OCI-LY7 (cell line): Measurements from ENCODE around the gene AIMP2. TPM values are rescaled to one million over a fixed set of nuclear protein-coding genes. Genes with fewer than 3 reads are reported as not detected.
"Not testable (repeated sequence)": the region's sequence is repeated elsewhere in the genome, so short reads cannot be mapped to it uniquely, and the experiment has no call there.

ENCODE experiments used
- BruUV-seq: library from RNA; stranded (reverse); fragments of 400-500 nt; replicated peaks from 2 replicates; lab custom pipeline; 2021; lab: Mats Ljungman, UMichigan
- CTCF ChIA-PET: fragments of 300-600 bp; sonication (Branson Sonifier 250); formaldehyde crosslinking; loops from one replicate; lab custom pipeline; 2022; ENCODE audit warnings: antibody characterized with exemption; ENCODE audit not compliant: unreplicated experiment; lab: Charles Lee
- POLR2A ChIA-PET: fragments of 300-600 bp; sonication (Branson Sonifier 250); formaldehyde crosslinking; loops from one replicate; lab custom pipeline; 2022; ENCODE audit warnings: antibody characterized with exemption; lab: Charles Lee
- DNase-seq: peaks from one replicate; pipeline ENCODE4 v3.0.0-alpha.2; 2015; ENCODE audit warnings: low spot score
- H2AFZ ChIP-seq: fragments of 200-600 bp; sonication (generic), shearing (Covaris generic); 2 replicates; pipeline ENCODE4 v1.6.1; 2014; ENCODE audit warnings: mild to moderate bottlenecking, antibody characterized with exemption, low read length, moderate library complexity
- H3K27ac ChIP-seq: fragments of 200-600 bp; sonication (generic); 2 replicates; pipeline ENCODE4 v1.5.1; 2014; ENCODE audit warnings: mixed run types, low read depth, mild to moderate bottlenecking, moderate library complexity, low read length, inconsistent platforms; ENCODE audit not compliant: poor library complexity, severe bottlenecking
- H3K36me3 ChIP-seq: fragments of 200-600 bp; sonication (generic); 2 replicates; pipeline ENCODE4 v1.6.1; 2014; ENCODE audit warnings: mild to moderate bottlenecking, antibody characterized with exemption, low read length, moderate library complexity, mixed read lengths; ENCODE audit not compliant: insufficient read depth
- H3K4me1 ChIP-seq: fragments of 200-600 bp; sonication (generic); 2 replicates; pipeline ENCODE4 v1.5.1; 2014; ENCODE audit warnings: mild to moderate bottlenecking, low read length; ENCODE audit not compliant: insufficient read depth, poor library complexity, severe bottlenecking
- H3K4me2 ChIP-seq: fragments of 200-600 bp; sonication (generic); 2 replicates; pipeline ENCODE4 v1.6.1; 2014; ENCODE audit warnings: mild to moderate bottlenecking, low read length
- H3K4me3 ChIP-seq: fragments of 200-600 bp; sonication (generic); 2 replicates; pipeline ENCODE4 v1.5.1; 2014; ENCODE audit warnings: mild to moderate bottlenecking, low read depth, low read length; ENCODE audit not compliant: poor library complexity, severe bottlenecking
- H3K79me2 ChIP-seq: fragments of 200-600 bp; sonication (generic); 2 replicates; pipeline ENCODE4 v1.6.1; 2016; ENCODE audit warnings: low read depth, mild to moderate bottlenecking, low read length, moderate library complexity, mixed read lengths; ENCODE audit not compliant: insufficient read depth
- H3K9me2 ChIP-seq: fragments of 200-600 bp; sonication (generic); 2 replicates; pipeline ENCODE4 v1.6.1; 2016; ENCODE audit warnings: mild to moderate bottlenecking, low read length, mixed read lengths; ENCODE audit not compliant: insufficient read depth
- H3K9me3 ChIP-seq: fragments of 200-600 bp; sonication (generic); 2 replicates; pipeline ENCODE4 v1.6.1; 2014; ENCODE audit warnings: mild to moderate bottlenecking, mixed run types, low read length, mixed read lengths
- H4K20me1 ChIP-seq: fragments of 200-600 bp; sonication (generic); 2 replicates; pipeline ENCODE4 v1.6.1; 2014; ENCODE audit warnings: mild to moderate bottlenecking, antibody characterized with exemption, low read length, moderate library complexity, mixed read lengths; ENCODE audit not compliant: insufficient read depth
- CTCF ChIP-seq: fragments of 200-600 bp; sonication (generic); conservative IDR thresholded peaks from 2 replicates; pipeline ENCODE4 v1.5.1; 2014; ENCODE audit warnings: mild to moderate bottlenecking, antibody characterized with exemption, low read length, moderate library complexity, mixed read lengths
- EZH2phosphoT487 ChIP-seq: fragments of 200-600 bp; sonication (generic); IDR thresholded peaks from 2 replicates; pipeline ENCODE4 v1.6.1; 2018; ENCODE audit warnings: low read depth, borderline replicate concordance, mild to moderate bottlenecking, mixed run types, antibody characterized with exemption, low read length, moderate library complexity, mixed read lengths
- intact Hi-C: fragments of 100-400 bp; cut with micrococcal nuclease; formaldehyde crosslinking; loops from one replicate; pipeline ENCODE4 v1.10.0; 2022; ENCODE audit not compliant: unreplicated experiment
- total RNA-seq, 2 experiments: library from RNA; depleted of rRNA in 1 of 2; stranded (reverse); fragments of >200 nt in 1 of 2; shearing (Covaris generic) in 1 of 2; gene quantifications; 2 replicates each; pipeline ENCODE4 v1.2.3, GENCODE V29; 2014 to 2022

AIMP2 gene
- total RNA-seq, 2 experiments from 2014 or later, result 56.9 to 70.4 TPM

GRCh38 chr7:5979680-5980314, 29.3 kb upstream of the AIMP2 start:
- H3K36me3 ChIP-seq, result peaks cover 22% of the 10 kb centered on the region
- H4K20me1 ChIP-seq, CTCF ChIA-PET, H3K4me3 ChIP-seq, H2AFZ ChIP-seq, H3K4me2 ChIP-seq, H3K4me1 ChIP-seq, intact Hi-C loops, POLR2A ChIA-PET, H3K9me2 ChIP-seq, DNase-seq, H3K79me2 ChIP-seq, H3K27ac ChIP-seq, H3K9me3 ChIP-seq: not testable (repeated sequence)
- BruUV-seq, result TSS peak; percentile 55

- H4K20me1 ChIP-seq, H3K4me1 ChIP-seq, H3K27ac ChIP-seq, H3K4me3 ChIP-seq, intact Hi-C loops, H3K9me3 ChIP-seq, H3K9me2 ChIP-seq, H3K4me2 ChIP-seq, DNase-seq, CTCF ChIA-PET, H2AFZ ChIP-seq, POLR2A ChIA-PET, H3K79me2 ChIP-seq: not testable (repeated sequence)
- peaks cover 65% of the 10 kb centered on the region for H3K36me3 ChIP-seq
- BruUV-seq, result TSS peak; percentile 76
These were observed 22.0 kb upstream of the AIMP2 start for GRCh38 chr7:5987061-5987460.

- Histone ChIP-seq H3K79me2 (no peaks in the 10 kb centered on the region), H3K27ac (no peak overlapping the region), H3K4me1 (no peaks in the 10 kb centered on the region), H3K4me3 (no peak overlapping the region), H4K20me1 (no peaks in the 10 kb centered on the region), H2AFZ (no peak overlapping the region), H3K9me3 (no peaks in the 10 kb centered on the region), H3K9me2 (no peaks in the 10 kb centered on the region), H3K36me3 (peaks cover 91% of the 10 kb centered on the region), H3K4me2 (no peak overlapping the region)
- intact Hi-C loops, result loop anchor here (1.0 to 10.0 kb wide), 3 partner anchors 109 to 326 kb away; no protein-coding TSS in a partner anchor
- POLR2A ChIA-PET, result interaction anchor here (0.5 to 1.5 kb wide), 6 partner anchors 11 to 308 kb away, joined by 3 to 9 read pairs (median 5); partner anchors contain the start of genes AIMP2 and PMS2
- TF ChIP-seq CTCF, result peak; percentile 91
- TF ChIP-seq EZH2phosphoT487, result no peak
- DNase-seq, result peak; percentile 75
- CTCF ChIA-PET, result interaction anchor here (1.1 to 1.3 kb wide), 2 partner anchors 10 to 110 kb away, joined by 4 to 5 read pairs; no protein-coding TSS in a partner anchor
- no TSS peak for BruUV-seq
These were observed 11.8 kb upstream of the AIMP2 start for GRCh38 chr7:5997210-5997808.
